ENCODE data around the gene FOXP3.

The FOXP3 gene

GRCh38 chrX:49286136-49286535 is 21.6 kb upstream of the FOXP3 start:
- TF ChIP-seq, protein P1, sequence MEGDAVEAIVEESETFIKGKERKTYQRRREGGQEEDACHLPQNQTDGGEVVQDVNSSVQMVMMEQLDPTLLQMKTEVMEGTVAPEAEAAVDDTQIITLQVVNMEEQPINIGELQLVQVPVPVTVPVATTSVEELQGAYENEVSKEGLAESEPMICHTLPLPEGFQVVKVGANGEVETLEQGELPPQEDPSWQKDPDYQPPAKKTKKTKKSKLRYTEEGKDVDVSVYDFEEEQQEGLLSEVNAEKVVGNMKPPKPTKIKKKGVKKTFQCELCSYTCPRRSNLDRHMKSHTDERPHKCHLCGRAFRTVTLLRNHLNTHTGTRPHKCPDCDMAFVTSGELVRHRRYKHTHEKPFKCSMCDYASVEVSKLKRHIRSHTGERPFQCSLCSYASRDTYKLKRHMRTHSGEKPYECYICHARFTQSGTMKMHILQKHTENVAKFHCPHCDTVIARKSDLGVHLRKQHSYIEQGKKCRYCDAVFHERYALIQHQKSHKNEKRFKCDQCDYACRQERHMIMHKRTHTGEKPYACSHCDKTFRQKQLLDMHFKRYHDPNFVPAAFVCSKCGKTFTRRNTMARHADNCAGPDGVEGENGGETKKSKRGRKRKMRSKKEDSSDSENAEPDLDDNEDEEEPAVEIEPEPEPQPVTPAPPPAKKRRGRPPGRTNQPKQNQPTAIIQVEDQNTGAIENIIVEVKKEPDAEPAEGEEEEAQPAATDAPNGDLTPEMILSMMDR (IDR thresholded peaks at IDR 0.05; ENCODE audit: low read depth, low read length): no peak
- no peak for DNase-seq (ENCODE audit: low read depth, low spot score)
- H3K4me3 ChIP-seq (ENCODE audit: low read depth, low read length): no peak overlapping the region
- in situ Hi-C loops (cut with HindIII; ENCODE audit: low sequenced_read_pairs): no loop called here

- in situ Hi-C loops (cut with HindIII; ENCODE audit: low sequenced_read_pairs): no loop called here
- no peak overlapping the region for H3K4me3 ChIP-seq (ENCODE audit: low read depth, low read length)
- TF ChIP-seq, protein P1 (IDR thresholded peaks at IDR 0.05; ENCODE audit: low read depth, low read length): no peak
- DNase-seq (ENCODE audit: low read depth, low spot score): no peak
Observed at GRCh38 chrX:49284212-49284611, 19.7 kb upstream of the FOXP3 start.

DNA sequence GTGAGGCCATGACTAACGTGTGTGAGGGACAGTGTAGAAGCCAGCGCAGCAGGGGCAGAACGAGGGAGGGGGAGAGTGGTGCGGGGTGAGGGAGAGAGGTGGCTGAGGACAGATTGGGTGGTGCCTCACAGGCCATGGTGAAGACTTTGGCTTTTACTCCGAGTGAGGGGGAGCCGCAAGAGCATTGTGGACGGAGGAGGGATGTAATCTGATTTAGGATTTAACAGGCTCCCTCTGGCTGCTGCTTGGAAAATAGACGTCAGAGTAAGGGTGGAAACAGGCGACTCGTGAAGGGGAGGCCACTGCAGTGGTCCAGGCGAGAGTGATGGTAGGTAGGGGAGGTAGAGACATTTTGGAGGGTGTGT is 18.1 kb upstream of the FOXP3 start:
- no peak overlapping the region for H3K4me3 ChIP-seq (ENCODE audit: low read depth, low read length)
- DNase-seq (ENCODE audit: low read depth, low spot score): peak; percentile 7
- in situ Hi-C loops (cut with HindIII; ENCODE audit: low sequenced_read_pairs): no loop called here
- TF ChIP-seq, protein P1 (IDR thresholded peaks at IDR 0.05; ENCODE audit: low read depth, low read length): peak; percentile 31

DNA sequence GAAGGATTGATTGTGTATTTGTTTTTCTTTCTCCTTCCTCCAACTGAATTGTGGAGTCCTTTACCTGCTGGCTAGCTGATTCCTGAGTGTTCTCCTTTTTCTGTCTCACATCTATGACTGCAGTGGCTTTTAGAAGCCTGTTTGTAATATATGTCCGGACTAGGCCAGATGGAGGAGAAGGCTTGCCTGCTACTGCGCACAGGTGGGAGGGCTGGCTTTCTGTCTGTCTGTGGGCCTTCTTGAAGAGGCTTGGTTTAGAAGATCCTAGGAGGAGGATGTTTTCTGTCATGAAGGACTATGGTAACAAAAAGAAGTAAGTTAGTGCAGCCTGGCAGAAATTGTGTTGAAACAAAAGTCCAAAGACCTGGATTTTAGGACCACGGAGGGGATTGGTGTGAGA is 13.6 kb upstream of the FOXP3 start:
- H3K4me3 ChIP-seq (ENCODE audit: low read depth, low read length): no peak overlapping the region
- DNase-seq (ENCODE audit: low read depth, low spot score): no peak
- in situ Hi-C loops (cut with HindIII; ENCODE audit: low sequenced_read_pairs): no loop called here
- TF ChIP-seq, protein P1 (IDR thresholded peaks at IDR 0.05; ENCODE audit: low read depth, low read length): no peak

DNA sequence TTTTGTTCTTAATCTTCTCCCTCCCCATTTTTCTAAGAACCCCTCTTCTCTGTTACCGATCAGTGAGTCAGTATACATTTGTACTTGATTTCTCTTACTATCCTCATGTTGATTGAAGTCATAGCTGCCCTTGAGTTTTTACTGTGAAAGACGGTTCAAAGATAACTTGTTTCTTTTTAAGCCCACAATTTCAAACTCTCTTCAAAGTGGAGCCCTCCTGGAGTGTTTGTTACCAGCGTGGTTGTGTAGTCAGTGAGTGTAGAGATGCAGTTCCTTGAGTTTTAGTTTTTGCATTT is 13.0 kb upstream of the FOXP3 start:
- no peak for DNase-seq (ENCODE audit: low read depth, low spot score)
- TF ChIP-seq, protein P1 (IDR thresholded peaks at IDR 0.05; ENCODE audit: low read depth, low read length): no peak
- no peak overlapping the region for H3K4me3 ChIP-seq (ENCODE audit: low read depth, low read length)
- in situ Hi-C loops (cut with HindIII; ENCODE audit: low sequenced_read_pairs): no loop called here

DNA sequence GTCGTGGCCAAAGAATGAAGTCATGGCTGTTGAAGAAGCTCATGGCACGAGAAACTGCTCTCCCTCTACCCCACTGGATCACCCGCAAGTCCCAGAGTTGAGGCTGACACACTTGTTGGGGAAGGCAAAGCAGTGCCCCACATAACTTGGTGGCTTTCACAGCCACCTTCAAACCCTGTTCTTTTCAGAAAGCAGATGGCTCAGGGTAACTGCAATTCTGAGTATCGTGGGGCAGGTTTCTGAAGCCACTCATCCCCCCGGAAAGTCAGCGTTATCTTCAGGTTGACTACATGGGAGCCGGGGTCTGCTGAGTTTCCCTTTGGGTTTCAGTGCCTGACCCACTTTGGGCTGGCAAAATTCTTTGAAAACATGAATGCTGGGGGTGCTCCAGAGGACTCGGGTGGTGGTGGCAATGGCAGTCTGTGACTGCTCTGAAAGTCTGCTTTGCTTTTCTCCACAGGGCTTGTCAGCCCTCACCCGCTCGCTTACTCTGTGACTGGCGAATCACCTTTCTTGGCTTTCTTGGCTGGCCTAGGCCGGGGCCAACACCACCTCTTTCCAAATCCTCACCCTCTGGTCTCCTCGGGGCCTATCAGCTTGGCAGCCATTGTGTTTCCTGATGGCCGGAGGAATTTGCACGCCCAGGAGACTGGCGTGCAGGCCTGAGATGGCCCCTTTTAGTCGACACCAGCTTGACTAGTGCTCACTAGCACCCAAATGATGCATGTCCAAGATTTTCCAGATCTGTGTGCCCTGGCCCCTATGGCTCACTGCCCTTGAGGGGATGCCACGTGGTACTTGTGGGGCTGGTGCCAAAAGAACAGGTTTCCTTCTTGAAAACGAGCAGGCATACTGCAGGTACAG is 12.4 kb upstream of the FOXP3 start:
- in situ Hi-C loops (cut with HindIII; ENCODE audit: low sequenced_read_pairs): no loop called here
- H3K4me3 ChIP-seq (ENCODE audit: low read depth, low read length): no peak overlapping the region
- TF ChIP-seq, protein P1 (IDR thresholded peaks at IDR 0.05; ENCODE audit: low read depth, low read length): no peak
- no peak for DNase-seq (ENCODE audit: low read depth, low spot score)

All from astrocyte of the spinal cord (primary cell).